Measurements from ENCODE around the gene SOX2. TPM values are rescaled to one million over a fixed set of nuclear protein-coding genes. Genes with fewer than 3 reads are reported as not detected.

Gene SOX2
- total and polyA plus RNA-seq, 2 of the 13 experiments (the other 11 are each of a cell fraction or from before 2014, with no cell fraction given), result not detected

DNA sequence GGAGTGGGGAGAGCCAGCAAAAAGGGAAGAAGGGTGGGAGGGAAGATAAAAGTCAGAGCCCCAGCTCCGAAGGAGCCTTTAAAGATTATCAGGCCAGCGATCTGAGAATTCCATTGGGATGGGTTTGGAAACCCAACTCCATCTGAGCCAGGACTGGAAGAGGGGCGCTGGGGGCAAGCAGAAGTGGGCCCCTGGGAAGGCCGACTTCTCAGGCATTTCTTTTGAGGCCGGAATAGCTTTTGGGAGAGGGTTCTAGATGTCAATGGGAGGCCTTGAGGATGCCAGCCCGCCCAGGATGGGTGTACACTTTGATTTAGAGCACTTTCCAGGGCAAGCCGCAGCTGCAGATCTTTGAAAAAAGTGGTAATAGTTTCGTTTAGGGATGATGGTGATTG is 6.6 kb upstream of the SOX2 start (continued):
- TF ChIP-seq ZNF460 (CRISPR knock-in tag; IDR thresholded peaks at IDR 0.05; ENCODE audit: borderline replicate concordance) (no peak), ZNF326 (CRISPR knock-in tag; IDR thresholded peaks at IDR 0.05; ENCODE audit: borderline replicate concordance) (no peak), ZNF605 (CRISPR knock-in tag; IDR thresholded peaks at IDR 0.05) (no peak), NBN (conservative IDR thresholded peaks at IDR 0.05) (no peak), MEF2D (CRISPR knock-in tag; IDR thresholded peaks at IDR 0.05) (no peak)
- TF ChIP-seq, protein P1, sequence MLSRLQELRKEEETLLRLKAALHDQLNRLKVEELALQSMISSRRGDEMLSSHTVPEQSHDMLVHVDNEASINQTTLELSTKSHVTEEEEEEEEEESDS (CRISPR knock-in tag; IDR thresholded peaks at IDR 0.05; ENCODE audit: borderline replicate concordance), result no peak

DNA sequence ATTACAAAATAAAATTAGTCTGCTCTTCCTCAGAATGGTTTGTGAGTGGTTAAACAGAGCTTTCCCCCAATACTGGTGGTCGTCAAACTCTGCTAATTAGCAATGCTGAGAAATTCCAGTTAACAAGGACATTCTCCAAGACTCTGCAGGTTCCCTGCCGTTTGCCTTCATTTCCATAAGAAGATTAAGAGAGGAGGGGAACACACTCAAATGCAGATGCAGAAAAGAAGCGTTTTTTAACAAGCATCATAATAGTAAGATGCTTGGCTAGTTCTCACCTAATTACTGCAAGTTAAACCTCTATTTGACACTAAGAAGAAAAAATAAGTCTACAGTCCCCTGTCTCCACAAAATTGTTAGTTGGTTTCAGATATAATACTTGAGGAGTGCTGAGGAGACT is 3.7 kb upstream of the SOX2 start:
- Histone ChIP-seq H3K36me3 (replicated peaks in 1 of 2; ENCODE audit: control insufficient read depth in 1 of 2, insufficient read depth in 2 of 2, low read length in 2 of 2) (no peaks in the 10 kb centered on the region), H2AFZ (ENCODE audit: low read length) (no peak overlapping the region), H3K4me3 (replicated peaks in 1 of 3; ENCODE audit: insufficient read depth in 1 of 3, low read depth in 2 of 3, low read length in 3 of 3) (no peak overlapping the region), H3K9me3 (ENCODE audit: low read length) (no peaks in the 10 kb centered on the region), H3K27me3 (ENCODE audit: control insufficient read depth in 1 of 2, insufficient read depth in 2 of 2, low read length in 2 of 2) (peaks cover 5 to 51% of the 10 kb centered on the region in 2 experiments), H3K9ac (ENCODE audit: insufficient read depth, low read depth, low read length) (no peak overlapping the region), H3K4me2 (ENCODE audit: low read depth, low read length) (no peak overlapping the region), H3K4me1 (ENCODE audit: insufficient read depth, low read length) (peaks cover 11% of the 10 kb centered on the region; the same call in 1 of the 2 replicates), H3K79me2 (ENCODE audit: insufficient read depth, low read length) (no peaks in the 10 kb centered on the region), H3K27ac (ENCODE audit: extremely low read length, insufficient read depth, low read length) (no peak overlapping the region), H4K20me1 (ENCODE audit: insufficient read depth, low read length) (no peaks in the 10 kb centered on the region)
- FAIRE-seq (no peak), DNase-seq (ENCODE audit: low spot score) (no peak), ATAC-seq (no peak)
- in situ Hi-C loops (cut with HindIII; ENCODE audit: extremely low pct_ligation_motif_present, low pct_unique_long_range_greater_than_20kb) (loop anchor here (5.0 to 25.0 kb wide), 5 partner anchors 503 to 974 kb away; no protein-coding TSS in a partner anchor), intact Hi-C loops (cut with micrococcal nuclease; ENCODE audit: unreplicated experiment) (loop anchor here (10.0 kb wide), 2 partner anchors 187 to 237 kb away; no protein-coding TSS in a partner anchor)
- ChIA-PET CTCF (ENCODE audit: low intra/inter-chr PET ratio, low total read pairs) (interaction anchor here (2.5 kb wide), 1 partner anchor 550 kb away, joined by 23 read pairs; no protein-coding TSS in a partner anchor), POLR2A (no interaction called here)
- 3% methylated on average over 3 of the region's 3 CpGs for WGBS (ENCODE audit: low lambda C conversion rate)
- no TSS peak for BruUV-seq (replicated peaks)
- TF ChIP-seq, protein P2, sequence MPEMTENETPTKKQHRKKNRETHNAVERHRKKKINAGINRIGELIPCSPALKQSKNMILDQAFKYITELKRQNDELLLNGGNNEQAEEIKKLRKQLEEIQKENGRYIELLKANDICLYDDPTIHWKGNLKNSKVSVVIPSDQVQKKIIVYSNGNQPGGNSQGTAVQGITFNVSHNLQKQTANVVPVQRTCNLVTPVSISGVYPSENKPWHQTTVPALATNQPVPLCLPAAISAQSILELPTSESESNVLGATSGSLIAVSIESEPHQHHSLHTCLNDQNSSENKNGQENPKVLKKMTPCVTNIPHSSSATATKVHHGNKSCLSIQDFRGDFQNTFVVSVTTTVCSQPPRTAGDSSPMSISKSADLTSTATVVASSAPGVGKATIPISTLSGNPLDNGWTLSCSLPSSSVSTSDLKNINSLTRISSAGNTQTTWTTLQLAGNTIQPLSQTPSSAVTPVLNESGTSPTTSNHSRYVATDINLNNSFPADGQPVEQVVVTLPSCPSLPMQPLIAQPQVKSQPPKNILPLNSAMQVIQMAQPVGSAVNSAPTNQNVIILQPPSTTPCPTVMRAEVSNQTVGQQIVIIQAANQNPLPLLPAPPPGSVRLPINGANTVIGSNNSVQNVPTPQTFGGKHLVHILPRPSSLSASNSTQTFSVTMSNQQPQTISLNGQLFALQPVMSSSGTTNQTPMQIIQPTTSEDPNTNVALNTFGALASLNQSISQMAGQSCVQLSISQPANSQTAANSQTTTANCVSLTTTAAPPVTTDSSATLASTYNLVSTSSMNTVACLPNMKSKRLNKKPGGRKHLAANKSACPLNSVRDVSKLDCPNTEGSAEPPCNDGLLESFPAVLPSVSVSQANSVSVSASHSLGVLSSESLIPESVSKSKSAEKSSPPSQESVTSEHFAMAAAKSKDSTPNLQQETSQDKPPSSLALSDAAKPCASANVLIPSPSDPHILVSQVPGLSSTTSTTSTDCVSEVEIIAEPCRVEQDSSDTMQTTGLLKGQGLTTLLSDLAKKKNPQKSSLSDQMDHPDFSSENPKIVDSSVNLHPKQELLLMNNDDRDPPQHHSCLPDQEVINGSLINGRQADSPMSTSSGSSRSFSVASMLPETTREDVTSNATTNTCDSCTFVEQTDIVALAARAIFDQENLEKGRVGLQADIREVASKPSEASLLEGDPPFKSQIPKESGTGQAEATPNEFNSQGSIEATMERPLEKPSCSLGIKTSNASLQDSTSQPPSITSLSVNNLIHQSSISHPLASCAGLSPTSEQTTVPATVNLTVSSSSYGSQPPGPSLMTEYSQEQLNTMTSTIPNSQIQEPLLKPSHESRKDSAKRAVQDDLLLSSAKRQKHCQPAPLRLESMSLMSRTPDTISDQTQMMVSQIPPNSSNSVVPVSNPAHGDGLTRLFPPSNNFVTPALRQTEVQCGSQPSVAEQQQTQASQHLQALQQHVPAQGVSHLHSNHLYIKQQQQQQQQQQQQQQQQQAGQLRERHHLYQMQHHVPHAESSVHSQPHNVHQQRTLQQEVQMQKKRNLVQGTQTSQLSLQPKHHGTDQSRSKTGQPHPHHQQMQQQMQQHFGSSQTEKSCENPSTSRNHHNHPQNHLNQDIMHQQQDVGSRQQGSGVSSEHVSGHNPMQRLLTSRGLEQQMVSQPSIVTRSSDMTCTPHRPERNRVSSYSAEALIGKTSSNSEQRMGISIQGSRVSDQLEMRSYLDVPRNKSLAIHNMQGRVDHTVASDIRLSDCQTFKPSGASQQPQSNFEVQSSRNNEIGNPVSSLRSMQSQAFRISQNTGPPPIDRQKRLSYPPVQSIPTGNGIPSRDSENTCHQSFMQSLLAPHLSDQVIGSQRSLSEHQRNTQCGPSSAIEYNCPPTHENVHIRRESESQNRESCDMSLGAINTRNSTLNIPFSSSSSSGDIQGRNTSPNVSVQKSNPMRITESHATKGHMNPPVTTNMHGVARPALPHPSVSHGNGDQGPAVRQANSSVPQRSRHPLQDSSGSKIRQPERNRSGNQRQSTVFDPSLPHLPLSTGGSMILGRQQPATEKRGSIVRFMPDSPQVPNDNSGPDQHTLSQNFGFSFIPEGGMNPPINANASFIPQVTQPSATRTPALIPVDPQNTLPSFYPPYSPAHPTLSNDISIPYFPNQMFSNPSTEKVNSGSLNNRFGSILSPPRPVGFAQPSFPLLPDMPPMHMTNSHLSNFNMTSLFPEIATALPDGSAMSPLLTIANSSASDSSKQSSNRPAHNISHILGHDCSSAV (CRISPR knock-in tag; IDR thresholded peaks at IDR 0.05; ENCODE audit: borderline replicate concordance), result no peak
- no peak for TF ChIP-seq CREM (IDR thresholded peaks at IDR 0.05)
- TF ChIP-seq CREM (CRISPR knock-in tag; IDR thresholded peaks at IDR 0.05), result no peak
- TF ChIP-seq, protein P3, sequence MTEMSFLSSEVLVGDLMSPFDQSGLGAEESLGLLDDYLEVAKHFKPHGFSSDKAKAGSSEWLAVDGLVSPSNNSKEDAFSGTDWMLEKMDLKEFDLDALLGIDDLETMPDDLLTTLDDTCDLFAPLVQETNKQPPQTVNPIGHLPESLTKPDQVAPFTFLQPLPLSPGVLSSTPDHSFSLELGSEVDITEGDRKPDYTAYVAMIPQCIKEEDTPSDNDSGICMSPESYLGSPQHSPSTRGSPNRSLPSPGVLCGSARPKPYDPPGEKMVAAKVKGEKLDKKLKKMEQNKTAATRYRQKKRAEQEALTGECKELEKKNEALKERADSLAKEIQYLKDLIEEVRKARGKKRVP (CRISPR knock-in tag; IDR thresholded peaks at IDR 0.05), result no peak
- TF ChIP-seq ZNF776 (CRISPR knock-in tag; IDR thresholded peaks at IDR 0.05), result no peak
- no peak for TF ChIP-seq ZNF678 (CRISPR knock-in tag; IDR thresholded peaks at IDR 0.05)
- TF ChIP-seq ZBTB21 (CRISPR knock-in tag; IDR thresholded peaks at IDR 0.05), result no peak
- TF ChIP-seq ZNF768 (CRISPR knock-in tag; IDR thresholded peaks at IDR 0.05), result no peak
- TF ChIP-seq MAZ (IDR thresholded peaks at IDR 0.05; ENCODE audit: borderline replicate concordance, low read depth, low read length), result no peak
- TF ChIP-seq MAZ (CRISPR knock-in tag; IDR thresholded peaks at IDR 0.05; ENCODE audit: low read depth), result no peak
